HUDEP-2 (cell line): Measurements from ENCODE around the gene FNIP2.
"Not testable (repeated sequence)": the region's sequence is repeated elsewhere in the genome, so short reads cannot be mapped to it uniquely, and the experiment has no call there.

Experiments
- DNase-seq, 76 experiments: peaks; one replicate each; lab custom pipeline; 2025; ENCODE audit not compliant: unreplicated experiment in 76 of 76; lab: John Stamatoyannopoulos, UW

The FNIP2 gene

DNA sequence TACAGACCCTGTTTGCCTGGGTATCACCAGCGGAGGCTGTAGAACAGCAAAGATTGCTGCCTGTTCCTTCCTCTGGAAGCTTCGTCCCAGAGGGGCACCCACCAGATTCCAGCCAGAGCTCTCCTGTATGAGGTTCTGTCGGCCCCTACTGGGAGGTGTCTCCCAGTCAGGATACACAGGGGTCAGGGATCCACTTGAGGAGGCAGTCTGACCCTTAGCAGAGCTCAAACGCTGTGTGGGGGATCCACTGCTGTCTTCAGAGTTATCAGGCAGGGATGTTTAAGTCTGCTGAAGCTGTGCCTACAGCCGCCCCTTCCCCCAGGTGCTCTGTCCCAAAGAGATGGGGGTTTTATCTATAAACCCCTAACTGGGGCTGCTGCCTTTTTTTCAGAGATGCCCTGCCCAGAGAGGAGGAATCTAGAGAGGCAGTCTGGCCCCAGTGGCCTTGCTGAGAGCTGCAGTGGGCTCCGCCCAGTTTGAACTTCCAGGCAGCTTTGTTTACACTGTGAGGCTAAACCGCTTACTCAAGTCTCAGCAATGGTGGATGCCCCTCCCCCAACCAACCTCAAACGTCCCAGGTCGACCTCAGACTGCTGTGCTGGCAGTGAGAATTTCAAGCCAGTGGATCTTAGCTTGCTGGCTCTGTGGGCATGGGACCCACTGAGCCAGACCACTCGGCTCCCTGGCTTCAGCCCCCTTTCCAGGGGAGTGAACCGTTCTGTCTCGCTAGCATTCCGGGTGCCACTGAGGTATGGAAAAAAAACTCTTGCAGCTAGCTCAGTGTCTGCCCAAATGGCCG is 133.7 kb downstream of the FNIP2 start:
- DNase-seq, result peak in 4 of 76 experiments; percentile 4 to 11 (median 8)

DNA sequence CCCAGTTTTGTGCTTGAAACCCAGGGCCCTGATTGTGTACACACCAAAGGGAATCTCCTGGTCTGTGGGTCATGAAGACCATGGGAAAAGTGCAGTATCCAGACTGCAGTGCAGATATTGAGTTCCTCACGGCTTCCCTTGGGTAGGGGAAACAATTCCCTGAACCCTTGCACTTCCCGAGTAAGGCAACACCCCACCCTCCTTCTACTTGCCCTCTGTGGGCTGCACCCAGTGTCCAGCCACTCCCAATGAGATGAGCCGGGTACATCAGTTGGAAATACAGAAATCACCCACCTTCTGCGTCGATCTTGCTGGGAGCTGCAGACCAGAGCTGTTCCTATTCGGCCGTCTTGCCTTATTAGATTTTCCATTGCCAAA is 134.2 kb downstream of the FNIP2 start:
- DNase-seq, result no peak

GRCh38 chr4:158903472-158904043 is 134.7 kb downstream of the FNIP2 start:
- no peak for DNase-seq

DNA sequence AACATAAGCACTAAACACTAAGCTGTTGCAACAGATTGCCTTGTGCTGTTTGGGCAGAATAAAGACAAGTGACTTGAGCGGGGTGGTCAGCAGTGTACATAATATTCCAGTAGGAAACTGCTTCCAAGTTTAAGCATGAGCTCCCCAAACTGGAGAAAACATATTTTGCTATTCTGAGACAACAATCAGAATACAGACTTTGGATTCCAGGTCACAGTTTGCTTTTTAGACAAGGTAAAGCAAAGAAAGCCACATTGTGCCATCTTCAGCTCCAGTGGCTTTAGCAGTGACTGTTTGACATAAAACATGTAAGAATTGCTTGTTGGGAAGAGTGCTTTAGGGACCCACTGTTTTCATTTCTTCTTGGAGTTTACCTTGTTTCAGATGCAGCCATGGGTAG is 136.0 kb downstream of the FNIP2 start:
- DNase-seq, result no peak

DNA sequence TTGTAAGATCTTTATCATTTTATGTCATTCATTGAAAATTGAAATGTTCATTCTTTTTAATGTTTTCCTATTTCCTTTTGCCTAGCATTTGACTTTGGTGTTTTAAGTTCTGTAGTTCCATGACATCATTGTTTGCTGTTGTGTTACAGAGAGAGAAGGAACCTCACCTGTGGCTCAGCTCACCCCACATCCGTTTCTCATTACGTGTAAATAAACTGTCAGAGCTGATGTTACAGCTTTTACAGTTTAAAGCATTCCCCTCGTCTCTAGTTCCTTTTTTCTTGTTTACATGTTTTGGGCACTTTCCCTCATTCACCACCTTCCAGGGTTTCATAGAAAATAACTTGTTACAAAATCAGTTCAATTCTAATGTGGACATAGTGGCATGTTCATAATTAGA is 137.2 kb downstream of the FNIP2 start:
- no peak for DNase-seq

DNA sequence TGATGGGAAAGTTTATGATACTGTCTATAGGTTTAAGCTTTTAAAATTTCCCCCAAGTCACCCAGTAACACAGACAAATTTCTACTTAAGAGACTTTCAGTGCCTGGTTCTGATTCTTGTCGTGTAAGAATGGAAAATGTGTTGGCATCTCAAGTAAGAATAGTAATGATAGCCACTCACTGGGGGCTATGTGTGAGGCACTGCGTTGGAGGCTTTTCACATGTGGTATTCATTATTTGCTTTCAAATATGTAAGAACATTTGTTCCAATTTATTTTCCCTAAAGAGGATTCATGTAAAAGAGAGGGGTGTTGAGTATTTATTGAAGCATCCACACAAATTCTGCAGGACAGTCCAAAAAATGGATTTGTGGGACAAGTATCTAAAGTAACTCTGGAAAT is 143.6 kb downstream of the FNIP2 start:
- DNase-seq, result no peak

GRCh38 chr4:158912806-158913205 is 144.0 kb downstream of the FNIP2 start:
- DNase-seq, result no peak

- no peak for DNase-seq
Measured at GRCh38 chr4:158913766-158914165, 144.9 kb downstream of the FNIP2 start.

DNA sequence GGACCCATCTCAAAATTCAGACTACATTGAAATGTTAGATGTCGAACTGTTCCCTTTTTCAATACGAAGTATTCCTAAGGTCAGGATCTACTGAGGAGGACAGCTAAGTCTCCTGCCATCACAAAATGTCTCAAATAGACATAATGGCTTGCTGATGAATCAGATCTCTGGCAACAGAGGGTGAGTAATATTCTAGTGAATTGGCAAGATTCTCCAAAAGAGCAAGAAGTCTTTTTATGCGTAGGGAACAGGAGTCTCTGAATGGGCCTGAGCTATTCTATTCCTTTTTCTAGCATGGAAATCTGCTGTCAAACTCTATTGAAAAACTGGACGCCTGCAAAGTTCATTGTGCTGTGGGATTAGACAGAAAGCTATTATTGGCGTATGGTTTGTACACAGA is 145.4 kb downstream of the FNIP2 start:
- no peak for DNase-seq

DNA sequence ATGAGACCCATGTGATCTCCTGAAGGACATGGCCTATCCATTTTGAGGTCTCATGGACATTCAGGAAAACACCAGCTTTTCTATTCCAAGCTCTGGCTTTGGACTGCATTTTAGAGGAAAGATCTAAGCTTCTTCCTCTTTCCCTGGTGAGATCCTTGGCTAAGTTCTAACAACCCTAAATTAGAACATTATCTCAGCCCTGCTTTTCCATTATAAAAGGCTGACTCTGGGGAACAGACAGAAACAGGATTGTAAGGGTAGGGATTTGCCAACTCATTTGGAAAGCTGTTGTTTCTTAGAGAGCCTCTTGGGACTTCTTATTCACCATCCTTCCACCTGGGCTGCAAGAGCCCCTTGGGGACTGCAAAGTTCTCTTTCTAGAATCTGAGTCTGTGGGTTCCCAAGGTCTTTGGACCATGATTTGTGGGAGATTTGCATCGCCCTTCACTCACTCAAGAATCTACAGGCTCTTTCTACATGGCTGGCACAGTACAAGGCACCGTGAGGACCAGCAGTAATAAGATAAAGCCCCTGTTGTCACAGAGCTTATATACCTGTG is 146.9 kb downstream of the FNIP2 start:
- DNase-seq, result no peak

GRCh38 chr4:158920452-158920996 is 151.7 kb downstream of the FNIP2 start:
- DNase-seq, result peak in 68 of 76 experiments; percentile 3 to 91 (median 59)

- not testable (repeated sequence) for DNase-seq
Measured at GRCh38 chr4:158927774-158928173, 158.9 kb downstream of the FNIP2 start.

DNA sequence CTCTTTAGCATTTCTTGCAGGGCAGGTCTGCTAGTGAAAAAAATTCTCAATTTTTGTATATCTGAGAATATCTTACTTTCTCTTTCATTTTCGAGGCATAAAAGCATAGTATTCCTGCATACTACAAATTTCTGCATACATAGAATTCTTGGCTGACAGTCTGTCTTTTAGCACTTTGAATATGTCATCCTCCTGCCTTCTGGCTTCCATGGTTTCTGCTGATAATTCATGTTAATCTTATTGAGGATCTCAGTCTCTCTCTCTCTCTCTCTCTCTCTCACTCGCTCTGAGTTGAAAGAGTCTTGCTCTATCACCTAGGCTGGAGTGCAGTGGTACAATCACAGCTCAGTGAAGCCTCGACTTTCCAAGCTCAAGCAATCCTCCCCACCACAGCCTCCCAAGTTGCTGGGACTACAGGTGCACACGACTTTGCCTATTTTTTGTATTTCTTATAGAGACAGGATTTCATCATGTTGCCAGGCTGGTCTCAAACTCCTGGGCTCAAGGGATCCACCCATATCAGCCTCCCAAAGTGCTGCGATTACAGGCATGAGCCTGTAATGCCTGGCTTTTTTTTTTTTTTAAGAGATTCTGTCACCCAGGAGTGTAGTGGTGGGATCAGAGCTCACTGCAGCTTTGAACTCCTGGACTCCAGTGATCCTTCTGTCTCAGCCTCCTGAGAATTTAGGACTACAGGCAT is 161.3 kb downstream of the FNIP2 start:
- DNase-seq, result peak in 15 of 76 experiments; percentile 4 to 65 (median 16)

GRCh38 chr4:158930639-158930972 is 161.8 kb downstream of the FNIP2 start:
- DNase-seq, result peak in 1 of 76 experiments; percentile 10

- DNase-seq, result no peak
Measured at GRCh38 chr4:158933236-158933635, 164.4 kb downstream of the FNIP2 start.

GRCh38 chr4:158934996-158935669 is 166.3 kb downstream of the FNIP2 start:
- no peak for DNase-seq

DNA sequence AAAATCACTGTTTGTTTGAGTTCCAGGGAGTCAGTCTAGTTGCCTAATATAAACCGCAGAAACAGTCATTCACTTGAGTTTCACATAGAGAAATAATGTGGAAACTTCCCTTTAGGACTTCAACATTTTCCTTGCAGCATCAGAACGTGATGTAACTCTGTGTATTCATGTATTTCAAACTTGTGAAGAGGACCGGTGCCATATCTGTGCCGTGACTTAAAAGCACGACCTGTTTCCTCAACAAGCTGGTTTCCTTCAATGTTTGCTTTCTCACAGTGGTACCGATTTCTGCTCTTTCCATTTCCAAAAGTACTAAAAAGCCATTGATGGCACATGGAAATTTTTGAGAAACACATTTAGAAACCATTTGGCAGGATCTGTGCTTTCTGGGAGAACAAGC is 167.4 kb downstream of the FNIP2 start:
- DNase-seq, result no peak

DNA sequence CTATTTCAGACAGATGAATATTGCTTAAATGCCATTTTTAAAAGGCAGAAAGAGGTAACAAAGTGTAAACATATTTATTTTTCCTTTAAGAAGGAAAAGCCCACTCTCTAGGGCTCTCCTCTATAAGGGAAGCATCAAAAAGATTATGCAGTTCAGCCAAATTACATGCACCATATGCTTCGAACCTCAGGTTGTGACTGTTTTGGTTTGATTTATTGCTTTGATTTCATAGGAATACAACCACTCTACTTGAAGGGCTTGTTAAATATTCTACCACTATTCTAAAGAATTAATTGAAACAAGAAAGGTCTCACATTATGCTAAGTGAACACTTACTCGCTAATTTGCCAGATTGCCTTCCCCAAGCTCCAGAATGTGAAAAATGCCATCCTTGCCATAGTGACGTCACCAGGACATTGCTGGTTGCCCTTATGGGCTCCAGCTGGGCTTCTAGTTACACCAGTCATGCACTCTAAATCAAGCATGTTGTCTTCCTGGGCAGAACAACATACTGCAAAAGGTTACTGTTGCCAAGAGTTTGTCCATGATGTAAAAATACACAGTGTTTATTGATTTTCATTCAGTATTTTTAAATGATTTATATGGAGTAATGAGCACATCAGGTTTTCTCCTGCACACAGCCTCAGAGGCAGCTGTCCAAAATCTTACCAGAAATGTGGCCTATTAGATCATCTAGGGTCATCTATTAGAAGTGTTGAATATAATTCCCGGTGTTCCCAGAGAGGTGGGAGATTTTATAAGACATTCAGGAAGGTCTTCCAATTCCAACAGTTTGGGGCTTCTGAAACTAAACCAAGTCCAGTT is 169.6 kb downstream of the FNIP2 start:
- DNase-seq, result no peak

- no peak for DNase-seq
Measured at GRCh38 chr4:158940271-158940670, 171.4 kb downstream of the FNIP2 start.

DNA sequence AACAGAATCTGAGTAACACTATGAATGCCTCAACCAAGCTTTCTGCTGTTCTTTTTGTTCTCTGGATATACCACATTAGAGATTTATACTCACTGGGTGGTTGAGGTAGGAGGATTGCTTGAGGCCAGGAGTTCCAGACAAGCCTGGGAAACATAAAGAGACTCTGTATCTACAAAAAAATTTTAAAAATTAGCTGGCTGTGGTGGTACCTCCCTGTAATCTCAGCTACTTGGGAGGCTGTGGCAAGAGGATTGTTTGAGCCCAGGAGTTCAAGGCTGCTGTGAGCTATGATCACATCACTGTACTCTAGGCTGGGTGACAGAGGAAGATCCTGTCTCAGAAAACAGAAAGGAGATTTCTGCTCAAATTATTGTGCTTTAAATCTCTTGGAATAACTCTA is 172.5 kb downstream of the FNIP2 start:
- DNase-seq, result no peak
